Spleen (tissue), 7 donors: ENCODE measurements around the gene PTPRG.

Experiments
- CTCF ChIP-seq, 11 experiments: fragments of 200-600 bp in 7 of 11; fragments of 450-650 bp in 4 of 11; sonication (generic) in 4 of 11; IDR thresholded peaks in 8 of 11; conservative IDR thresholded peaks in 3 of 11; 1 replicate in 7 of 11; 2 replicates in 4 of 11; pipeline versions ENCODE4 v1.4.0 to v1.8.0; 2016 to 2021; ENCODE audit warnings: antibody characterized with exemption in 11 of 11, inconsistent platforms in 4 of 11, mild to moderate bottlenecking in 1 of 11
- POLR2AphosphoS5 ChIP-seq, 3 donors: sonication (generic); formaldehyde crosslinking; IDR thresholded peaks; one replicate each; pipeline ENCODE4 v1.5.1; 2017; ENCODE audit warnings: antibody characterized with exemption in 3 of 3
- donor health status: DM: no; HTN: no; CAD: no; lungs with moderate emphysema.
- donor health status: DM: no; HTN: no; CAD: no.
- donor health status: DM: no; HTN: no; CAD: no.

- TF ChIP-seq CTCF (IDR thresholded peaks at IDR 0.05 in 8 of 11, conservative IDR thresholded peaks at IDR 0.05 in 3 of 11) (no peak), POLR2AphosphoS5 (IDR thresholded peaks at IDR 0.05) (no peak)
Measured at GRCh38 chr3:62266668-62267283, 705.4 kb downstream of the PTPRG start.
